ENCODE results near the gene MSX1. TPM values are rescaled to one million over a fixed set of nuclear protein-coding genes. Genes with fewer than 3 reads are reported as not detected.

The MSX1 gene
- total RNA-seq, 1 donor from 2014 or later = 2.1 TPM

- ATAC-seq (no peak), DNase-seq (no peak)
- Histone ChIP-seq H3K9me3 (no peaks in the 10 kb centered on the region), H3K27me3 (ENCODE audit: low read depth) (peaks cover 100% of the 10 kb centered on the region), H3K4me3 (no peak overlapping the region), H3K36me3 (no peaks in the 10 kb centered on the region), H3K27ac (no peak overlapping the region), H3K4me1 (peaks cover 4% of the 10 kb centered on the region)
- TF ChIP-seq CTCF (IDR thresholded peaks at IDR 0.05) = no peak
- intact Hi-C loops (cut with DNase I) = no loop called here
Observed at GRCh38 chr4:4871573-4872313, 12.3 kb downstream of the MSX1 start.

- no peak for TF ChIP-seq CTCF (IDR thresholded peaks at IDR 0.05)
- intact Hi-C loops (cut with DNase I) = no loop called here
Observed at GRCh38 chr4:4872314-4872903, 12.9 kb downstream of the MSX1 start.

GRCh38 chr4:4873203-4873602 lies 13.7 kb downstream of the MSX1 start:
- TF ChIP-seq CTCF (IDR thresholded peaks at IDR 0.05) = no peak
- DNase-seq (no peak), ATAC-seq (no peak)
- intact Hi-C loops (cut with DNase I) = no loop called here
- no peaks in the 10 kb centered on the region for H3K36me3 ChIP-seq
- no peaks in the 10 kb centered on the region for H3K9me3 ChIP-seq
- no peaks in the 10 kb centered on the region for H3K4me1 ChIP-seq
- no peak overlapping the region for H3K4me3 ChIP-seq
- no peak overlapping the region for H3K27ac ChIP-seq
- peaks cover 95% of the 10 kb centered on the region for H3K27me3 ChIP-seq (ENCODE audit: low read depth)

More at GRCh38 chr4:4872314-4872903, 12.9 kb downstream of the MSX1 start:
- H3K36me3 ChIP-seq = no peaks in the 10 kb centered on the region
- ATAC-seq = no peak
- H3K4me3 ChIP-seq = no peak overlapping the region
- H3K4me1 ChIP-seq = no peaks in the 10 kb centered on the region
- peaks cover 100% of the 10 kb centered on the region for H3K27me3 ChIP-seq (ENCODE audit: low read depth)
- DNase-seq = no peak
- no peak overlapping the region for H3K27ac ChIP-seq
- no peaks in the 10 kb centered on the region for H3K9me3 ChIP-seq

GRCh38 chr4:4874254-4874653 lies 14.8 kb downstream of the MSX1 start:
- DNase-seq (no peak), ATAC-seq (no peak)
- no peak for TF ChIP-seq CTCF (IDR thresholded peaks at IDR 0.05)
- Histone ChIP-seq H3K27me3 (ENCODE audit: low read depth) (peaks cover 95% of the 10 kb centered on the region), H3K4me3 (no peak overlapping the region), H3K27ac (no peak overlapping the region), H3K36me3 (no peaks in the 10 kb centered on the region), H3K9me3 (no peaks in the 10 kb centered on the region), H3K4me1 (no peaks in the 10 kb centered on the region)
- intact Hi-C loops (cut with DNase I) = no loop called here

GRCh38 chr4:4875147-4875546 lies 15.7 kb downstream of the MSX1 start:
- no peak overlapping the region for H3K4me3 ChIP-seq
- H3K36me3 ChIP-seq = no peaks in the 10 kb centered on the region
- TF ChIP-seq CTCF (IDR thresholded peaks at IDR 0.05) = no peak
- peaks cover 87% of the 10 kb centered on the region for H3K27me3 ChIP-seq (ENCODE audit: low read depth)
- H3K4me1 ChIP-seq = no peaks in the 10 kb centered on the region
- intact Hi-C loops (cut with DNase I) = no loop called here
- DNase-seq (no peak), ATAC-seq (no peak)
- no peaks in the 10 kb centered on the region for H3K9me3 ChIP-seq
- no peak overlapping the region for H3K27ac ChIP-seq

Measured in lower lobe of right lung (tissue), 2 donors.